ENCODE results near the gene OLFM1.

DNA sequence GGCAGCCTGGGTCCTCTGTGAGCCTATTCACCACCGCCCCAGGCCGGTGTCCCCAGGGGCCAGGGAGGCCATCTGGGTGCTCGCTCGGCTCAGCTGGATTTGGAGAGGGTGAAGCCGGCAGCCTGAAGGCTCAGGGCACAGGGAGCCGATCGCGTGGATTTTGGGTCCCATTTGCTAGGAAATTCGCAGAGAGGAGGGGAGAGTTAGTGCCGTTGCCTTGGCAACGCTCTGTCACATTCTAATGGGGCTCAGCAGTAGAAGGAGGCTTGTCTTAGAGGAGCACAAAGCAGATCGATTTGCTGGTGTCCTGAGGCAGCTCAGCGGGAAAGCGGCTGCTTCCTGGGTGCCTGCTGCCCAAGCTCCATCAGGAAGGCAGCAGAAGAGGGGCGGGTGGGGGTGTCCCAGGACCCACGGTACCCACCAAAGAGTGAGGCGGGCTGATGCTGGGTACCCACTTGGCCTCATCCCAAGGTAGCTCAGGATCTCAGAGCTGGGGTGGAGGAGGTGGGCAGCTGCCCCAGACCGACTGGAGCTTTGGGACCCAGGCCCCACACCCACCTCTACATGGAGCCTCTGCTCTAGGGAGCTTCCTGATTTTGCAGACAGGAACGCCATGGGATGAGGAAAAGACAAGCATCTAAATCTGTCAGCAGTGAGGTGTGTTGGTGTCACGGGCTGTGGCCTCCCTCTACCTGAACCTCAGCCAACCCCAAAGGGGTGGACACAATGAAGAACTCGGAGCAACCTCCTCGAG lies 17.1 kb upstream of the OLFM1 start:
- TF ChIP-seq FOXA1 (IDR thresholded peaks at IDR 0.05; ENCODE audit: borderline replicate concordance) (no peak), ZNF23 (CRISPR knock-in tag; IDR thresholded peaks at IDR 0.05) (no peak), CC2D1A (IDR thresholded peaks at IDR 0.05) (no peak), TCF7 (IDR thresholded peaks at IDR 0.05; ENCODE audit: borderline replicate concordance) (no peak), IRF2 (CRISPR knock-in tag; IDR thresholded peaks at IDR 0.05) (no peak), PHB (CRISPR knock-in tag; IDR thresholded peaks at IDR 0.05) (no peak), GTF2A2 (tag; IDR thresholded peaks at IDR 0.05) (no peak), FOXM1 (IDR thresholded peaks at IDR 0.05; ENCODE audit: low read depth) (no peak), FOXM1 (CRISPR knock-in tag; IDR thresholded peaks at IDR 0.05; ENCODE audit: low read depth) (no peak)

Data from K562 (cell line).